Measurements from ENCODE around the gene GNG13.

GNG13 gene

GRCh38 chr16:792221-792995, 8.1 kb downstream of the GNG13 start:
- no peak overlapping the region for H3K4me3 ChIP-seq (ENCODE audit: insufficient read depth, low read length, poor library complexity, severe bottlenecking)
- peaks cover 22% of the 10 kb centered on the region for H3K79me2 ChIP-seq (ENCODE audit: insufficient read depth, low read length)
- no peaks in the 10 kb centered on the region for H3F3A ChIP-seq (ENCODE audit: insufficient read depth)
- TF ChIP-seq, protein P1, sequence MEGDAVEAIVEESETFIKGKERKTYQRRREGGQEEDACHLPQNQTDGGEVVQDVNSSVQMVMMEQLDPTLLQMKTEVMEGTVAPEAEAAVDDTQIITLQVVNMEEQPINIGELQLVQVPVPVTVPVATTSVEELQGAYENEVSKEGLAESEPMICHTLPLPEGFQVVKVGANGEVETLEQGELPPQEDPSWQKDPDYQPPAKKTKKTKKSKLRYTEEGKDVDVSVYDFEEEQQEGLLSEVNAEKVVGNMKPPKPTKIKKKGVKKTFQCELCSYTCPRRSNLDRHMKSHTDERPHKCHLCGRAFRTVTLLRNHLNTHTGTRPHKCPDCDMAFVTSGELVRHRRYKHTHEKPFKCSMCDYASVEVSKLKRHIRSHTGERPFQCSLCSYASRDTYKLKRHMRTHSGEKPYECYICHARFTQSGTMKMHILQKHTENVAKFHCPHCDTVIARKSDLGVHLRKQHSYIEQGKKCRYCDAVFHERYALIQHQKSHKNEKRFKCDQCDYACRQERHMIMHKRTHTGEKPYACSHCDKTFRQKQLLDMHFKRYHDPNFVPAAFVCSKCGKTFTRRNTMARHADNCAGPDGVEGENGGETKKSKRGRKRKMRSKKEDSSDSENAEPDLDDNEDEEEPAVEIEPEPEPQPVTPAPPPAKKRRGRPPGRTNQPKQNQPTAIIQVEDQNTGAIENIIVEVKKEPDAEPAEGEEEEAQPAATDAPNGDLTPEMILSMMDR (IDR thresholded peaks at IDR 0.05; ENCODE audit: insufficient read depth, low read length, poor library complexity, severe bottlenecking): no peak
- no peak for TF ChIP-seq EZH2phosphoT487 (conservative IDR thresholded peaks at IDR 0.05; ENCODE audit: low read length)
- no peak overlapping the region for H2AFZ ChIP-seq (ENCODE audit: low read depth, low read length, severe bottlenecking)
- H4K20me1 ChIP-seq (ENCODE audit: low read depth, low read length): no peaks in the 10 kb centered on the region
- H3K36me3 ChIP-seq (ENCODE audit: low read length): no peaks in the 10 kb centered on the region
- no peak overlapping the region for H3K27ac ChIP-seq (ENCODE audit: low read depth, low read length)
- H3K27me3 ChIP-seq (ENCODE audit: low read length): no peaks in the 10 kb centered on the region
- no peak overlapping the region for H3K4me2 ChIP-seq (ENCODE audit: low read depth, low read length, poor library complexity, severe bottlenecking)
- no peaks in the 10 kb centered on the region for H3K9me3 ChIP-seq (ENCODE audit: insufficient read depth, low read length)
- H3K9me2 ChIP-seq (replicated peaks; ENCODE audit: insufficient read depth, low read length): no peaks in the 10 kb centered on the region
- H3K9ac ChIP-seq (ENCODE audit: low read length): no peak overlapping the region

- Histone ChIP-seq H3K9me2 (replicated peaks; ENCODE audit: insufficient read depth, low read length) (no peaks in the 10 kb centered on the region), H3K79me2 (ENCODE audit: insufficient read depth, low read length) (peaks cover 23% of the 10 kb centered on the region), H4K20me1 (ENCODE audit: low read depth, low read length) (no peaks in the 10 kb centered on the region), H3F3A (ENCODE audit: insufficient read depth) (no peaks in the 10 kb centered on the region), H3K9ac (ENCODE audit: low read length) (no peak overlapping the region), H3K4me3 (ENCODE audit: insufficient read depth, low read length, poor library complexity, severe bottlenecking) (no peak overlapping the region), H3K36me3 (ENCODE audit: low read length) (no peaks in the 10 kb centered on the region), H3K4me2 (ENCODE audit: low read depth, low read length, poor library complexity, severe bottlenecking) (no peak overlapping the region), H3K27me3 (ENCODE audit: low read length) (no peaks in the 10 kb centered on the region), H3K9me3 (ENCODE audit: insufficient read depth, low read length) (no peaks in the 10 kb centered on the region), H3K27ac (ENCODE audit: low read depth, low read length) (no peak overlapping the region), H2AFZ (ENCODE audit: low read depth, low read length, severe bottlenecking) (no peak overlapping the region)
- TF ChIP-seq, protein P1 (IDR thresholded peaks at IDR 0.05; ENCODE audit: insufficient read depth, low read length, poor library complexity, severe bottlenecking): no peak
- no peak for TF ChIP-seq EZH2phosphoT487 (conservative IDR thresholded peaks at IDR 0.05; ENCODE audit: low read length)
Measured at GRCh38 chr16:791131-791530, 9.4 kb downstream of the GNG13 start.

- Histone ChIP-seq H3K4me3 (ENCODE audit: insufficient read depth, low read length, poor library complexity, severe bottlenecking) (no peak overlapping the region), H3F3A (ENCODE audit: insufficient read depth) (no peaks in the 10 kb centered on the region)
Measured at GRCh38 chr16:790086-790485, 10.4 kb downstream of the GNG13 start.

More at GRCh38 chr16:790086-790485, 10.4 kb downstream of the GNG13 start:
- no peak overlapping the region for H3K4me2 ChIP-seq (ENCODE audit: low read depth, low read length, poor library complexity, severe bottlenecking)
- no peak overlapping the region for H2AFZ ChIP-seq (ENCODE audit: low read depth, low read length, severe bottlenecking)
- no peak for TF ChIP-seq EZH2phosphoT487 (conservative IDR thresholded peaks at IDR 0.05; ENCODE audit: low read length)
- TF ChIP-seq, protein P1 (IDR thresholded peaks at IDR 0.05; ENCODE audit: insufficient read depth, low read length, poor library complexity, severe bottlenecking): no peak
- H3K27me3 ChIP-seq (ENCODE audit: low read length): no peaks in the 10 kb centered on the region
- no peaks in the 10 kb centered on the region for H3K36me3 ChIP-seq (ENCODE audit: low read length)
- no peaks in the 10 kb centered on the region for H4K20me1 ChIP-seq (ENCODE audit: low read depth, low read length)
- H3K9ac ChIP-seq (ENCODE audit: low read length): no peak overlapping the region
- H3K9me3 ChIP-seq (ENCODE audit: insufficient read depth, low read length): no peaks in the 10 kb centered on the region
- peaks cover 23% of the 10 kb centered on the region for H3K79me2 ChIP-seq (ENCODE audit: insufficient read depth, low read length)
- no peaks in the 10 kb centered on the region for H3K9me2 ChIP-seq (replicated peaks; ENCODE audit: insufficient read depth, low read length)
- no peak overlapping the region for H3K27ac ChIP-seq (ENCODE audit: low read depth, low read length)
